Astrocyte (in vitro differentiated cells and primary cell): ENCODE measurements around the gene RABEP2.

Source experiments
- EZH2 ChIP-seq: IDR thresholded peaks from 2 replicates; pipeline ENCODE4 v1.6.1; 2012; ENCODE audit warnings: mild to moderate bottlenecking, low read length, inconsistent platforms; ENCODE audit not compliant: insufficient read depth
- TF ChIP-seq, protein P1 (sequence below): IDR thresholded peaks from 2 replicates; pipeline ENCODE4 v1.5.1; 2011; ENCODE audit warnings: low read depth, mild to moderate bottlenecking, inconsistent platforms, low read length, moderate library complexity; ENCODE audit not compliant: insufficient read depth

- TF ChIP-seq, protein P1, sequence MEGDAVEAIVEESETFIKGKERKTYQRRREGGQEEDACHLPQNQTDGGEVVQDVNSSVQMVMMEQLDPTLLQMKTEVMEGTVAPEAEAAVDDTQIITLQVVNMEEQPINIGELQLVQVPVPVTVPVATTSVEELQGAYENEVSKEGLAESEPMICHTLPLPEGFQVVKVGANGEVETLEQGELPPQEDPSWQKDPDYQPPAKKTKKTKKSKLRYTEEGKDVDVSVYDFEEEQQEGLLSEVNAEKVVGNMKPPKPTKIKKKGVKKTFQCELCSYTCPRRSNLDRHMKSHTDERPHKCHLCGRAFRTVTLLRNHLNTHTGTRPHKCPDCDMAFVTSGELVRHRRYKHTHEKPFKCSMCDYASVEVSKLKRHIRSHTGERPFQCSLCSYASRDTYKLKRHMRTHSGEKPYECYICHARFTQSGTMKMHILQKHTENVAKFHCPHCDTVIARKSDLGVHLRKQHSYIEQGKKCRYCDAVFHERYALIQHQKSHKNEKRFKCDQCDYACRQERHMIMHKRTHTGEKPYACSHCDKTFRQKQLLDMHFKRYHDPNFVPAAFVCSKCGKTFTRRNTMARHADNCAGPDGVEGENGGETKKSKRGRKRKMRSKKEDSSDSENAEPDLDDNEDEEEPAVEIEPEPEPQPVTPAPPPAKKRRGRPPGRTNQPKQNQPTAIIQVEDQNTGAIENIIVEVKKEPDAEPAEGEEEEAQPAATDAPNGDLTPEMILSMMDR = no peak
- TF ChIP-seq EZH2 = no peak
Observed at GRCh38 chr16:28877655-28878000, 47.4 kb downstream of the RABEP2 start.
